GM12864 (cell line): ENCODE results near the gene RBM38.
A peak's percentile ranks its signal among the peaks of the same experiment; 100 is the strongest.
"Not testable (repeated sequence)": the region's sequence is repeated elsewhere in the genome, so short reads cannot be mapped to it uniquely, and the experiment has no call there.

Experiments
- DNase-seq: peaks from one replicate; pipeline ENCODE4 v3.0.0-alpha.2; 2011; ENCODE audit warnings: low read depth
- H3K4me3 ChIP-seq: 2 replicates; pipeline ENCODE4 v1.5.1; 2011; ENCODE audit warnings: mild to moderate bottlenecking, low read depth, low read length, control low read depth
- CTCF ChIP-seq: IDR thresholded peaks from 2 replicates; pipeline ENCODE4 v1.5.1; 2011; ENCODE audit warnings: low read depth, mild to moderate bottlenecking, moderate library complexity, low read length, control low read depth, inconsistent platforms; ENCODE audit errors: missing control alignments

The RBM38 gene

GRCh38 chr20:57428324-57429158 is 37.3 kb downstream of the RBM38 start:
- DNase-seq, result no peak
- no peak overlapping the region for H3K4me3 ChIP-seq
- TF ChIP-seq CTCF, result no peak

- DNase-seq, result no peak
- no peak for TF ChIP-seq CTCF
- no peak overlapping the region for H3K4me3 ChIP-seq
Measured at GRCh38 chr20:57429159-57429496, 37.9 kb downstream of the RBM38 start.

DNA sequence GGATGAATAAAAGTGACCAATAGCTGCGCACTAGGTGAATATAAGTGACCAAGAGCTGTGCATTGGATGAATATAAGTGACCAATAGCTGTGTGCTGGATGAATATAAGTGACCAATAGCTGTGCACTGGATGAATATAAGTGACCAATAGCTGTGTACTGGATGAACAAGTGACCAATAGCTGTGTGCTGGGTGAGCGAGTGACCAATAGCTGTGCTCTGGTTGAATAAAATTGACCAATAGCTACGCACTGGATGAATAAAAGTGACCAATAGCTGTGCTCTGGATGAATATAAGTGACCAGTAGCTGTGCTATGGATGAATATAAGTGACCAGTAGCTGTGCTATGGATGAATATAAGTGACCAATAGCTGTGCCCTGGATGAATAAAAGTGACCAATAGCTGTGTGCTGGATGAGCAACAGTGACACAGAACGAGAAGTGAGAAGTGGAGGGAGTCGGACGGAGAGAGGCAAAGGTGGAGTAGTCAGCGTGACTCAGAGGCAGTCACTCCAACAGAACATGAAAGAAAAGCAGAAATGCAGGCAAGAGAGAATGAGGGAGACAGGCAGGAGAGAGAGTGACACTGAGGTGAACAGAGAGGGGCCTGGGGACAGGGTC is 38.5 kb downstream of the RBM38 start:
- H3K4me3 ChIP-seq, result no peak overlapping the region
- no peak for TF ChIP-seq CTCF
- DNase-seq, result no peak

GRCh38 chr20:57430201-57430596 is 39.0 kb downstream of the RBM38 start:
- H3K4me3 ChIP-seq, DNase-seq: not testable (repeated sequence)

GRCh38 chr20:57431539-57431835 is 40.3 kb downstream of the RBM38 start:
- H3K4me3 ChIP-seq, result no peak overlapping the region
- DNase-seq, result no peak

GRCh38 chr20:57432480-57432861 is 41.3 kb downstream of the RBM38 start:
- TF ChIP-seq CTCF, result no peak
- no peak overlapping the region for H3K4me3 ChIP-seq
- DNase-seq, result no peak

More at GRCh38 chr20:57431539-57431835, 40.3 kb downstream of the RBM38 start:
- no peak for TF ChIP-seq CTCF

DNA sequence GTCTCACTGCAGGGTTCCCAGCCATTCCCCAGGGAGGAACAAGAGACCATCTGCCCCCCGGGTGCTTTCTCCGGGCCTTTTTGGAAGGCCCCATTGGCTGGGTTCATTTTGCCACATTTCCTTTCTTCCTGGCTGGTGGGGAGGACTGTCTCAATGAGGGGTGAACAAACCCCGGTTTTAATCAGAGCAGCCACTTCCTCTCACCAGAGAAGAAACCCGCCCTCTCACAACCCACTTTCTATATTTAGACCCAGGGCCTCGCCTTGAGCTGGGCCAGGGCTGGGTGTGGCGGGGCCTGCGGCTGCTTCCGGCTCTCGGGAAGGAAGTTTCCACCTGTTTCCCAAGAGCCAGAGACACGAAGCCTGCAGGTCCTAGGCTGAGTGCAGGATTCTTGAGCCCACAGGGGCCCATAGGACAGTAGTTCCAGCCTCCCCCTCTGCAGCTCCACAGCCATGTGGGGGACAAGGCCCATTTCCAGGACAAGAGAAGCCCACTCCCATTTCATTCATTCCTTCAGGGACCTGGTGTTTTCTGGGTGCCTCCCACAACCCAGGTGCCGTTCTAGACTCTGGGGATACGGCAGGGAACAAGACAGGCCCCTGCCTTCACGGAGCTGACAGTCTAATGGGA is 41.8 kb downstream of the RBM38 start:
- TF ChIP-seq CTCF, result no peak
- DNase-seq, result peak; percentile 87
- no peak overlapping the region for H3K4me3 ChIP-seq
